Right forelimb (tissue), 1 donor: Measurements from ENCODE around the gene IL31RA.

Source experiments
- DNase-seq: peaks from one replicate; pipeline ENCODE4 v3.0.0-alpha.2; 2018

IL31RA gene

GRCh38 chr5:55904152-55904551 lies 53.0 kb downstream of the IL31RA start:
- no peak for DNase-seq

GRCh38 chr5:55905251-55905650 lies 54.1 kb downstream of the IL31RA start:
- DNase-seq = no peak

GRCh38 chr5:55907927-55908326 lies 56.8 kb downstream of the IL31RA start:
- no peak for DNase-seq

GRCh38 chr5:55908804-55909203 lies 57.6 kb downstream of the IL31RA start:
- no peak for DNase-seq

- no peak for DNase-seq
Measured at GRCh38 chr5:55911784-55912653, 60.9 kb downstream of the IL31RA start.

- no peak for DNase-seq
Measured at GRCh38 chr5:55913466-55914413, 62.6 kb downstream of the IL31RA start.

GRCh38 chr5:55914971-55915370 lies 63.8 kb downstream of the IL31RA start:
- DNase-seq = no peak

- DNase-seq = no peak
Measured at GRCh38 chr5:55915783-55916182, 64.6 kb downstream of the IL31RA start.

- DNase-seq = no peak
Measured at GRCh38 chr5:55916986-55917385, 65.8 kb downstream of the IL31RA start.

GRCh38 chr5:55917402-55918086 lies 66.4 kb downstream of the IL31RA start:
- DNase-seq = no peak

- DNase-seq = no peak
Measured at GRCh38 chr5:55918087-55919035, 67.2 kb downstream of the IL31RA start.

GRCh38 chr5:55919625-55920024 lies 68.5 kb downstream of the IL31RA start:
- no peak for DNase-seq

- DNase-seq = no peak
Measured at GRCh38 chr5:55920784-55921183, 69.6 kb downstream of the IL31RA start.

- DNase-seq = no peak
Measured at GRCh38 chr5:55921617-55922016, 70.5 kb downstream of the IL31RA start.

GRCh38 chr5:55923177-55923771 lies 72.1 kb downstream of the IL31RA start:
- DNase-seq = no peak

- DNase-seq = no peak
Measured at GRCh38 chr5:55923865-55924500, 72.8 kb downstream of the IL31RA start.

- DNase-seq = no peak
Measured at GRCh38 chr5:55924744-55925143, 73.6 kb downstream of the IL31RA start.

GRCh38 chr5:55925181-55925580 lies 74.0 kb downstream of the IL31RA start:
- DNase-seq = no peak

GRCh38 chr5:55925712-55926111 lies 74.6 kb downstream of the IL31RA start:
- no peak for DNase-seq

GRCh38 chr5:55926476-55926875 lies 75.3 kb downstream of the IL31RA start:
- DNase-seq = no peak
